Umbilical cord (tissue), 2 donors: ENCODE results near the gene PPM1H. TPM values are rescaled to one million over a fixed set of nuclear protein-coding genes. Genes with fewer than 3 reads are reported as not detected.
A peak's percentile ranks its signal among the peaks of the same experiment; 100 is the strongest.
"Not testable (repeated sequence)": the region's sequence is repeated elsewhere in the genome, so short reads cannot be mapped to it uniquely, and the experiment has no call there.

ENCODE experiments used
- DNase-seq: peaks from one replicate; pipeline ENCODE4 v3.0.0-alpha.2; 2015; ENCODE audit warnings: low spot score
- total RNA-seq: library from RNA; depleted of rRNA; stranded (reverse); fragments of >200 nt; gene quantifications from one replicate; pipeline ENCODE4 v1.2.3, GENCODE V29; 2014; ENCODE audit warnings: low replicate concordance; ENCODE audit not compliant: insufficient read depth

PPM1H gene
- total RNA-seq, 1 donor from 2014 or later, result 1.9 TPM

GRCh38 chr12:62770381-62770780, 164.6 kb downstream of the PPM1H start:
- DNase-seq, result no peak

- DNase-seq, result no peak
Measured at GRCh38 chr12:62769076-62769619, 165.8 kb downstream of the PPM1H start.

GRCh38 chr12:62767946-62768345, 167.0 kb downstream of the PPM1H start:
- DNase-seq, result no peak

- no peak for DNase-seq
Measured at GRCh38 chr12:62767496-62767895, 167.5 kb downstream of the PPM1H start.

GRCh38 chr12:62766496-62766895, 168.5 kb downstream of the PPM1H start:
- DNase-seq, result no peak

GRCh38 chr12:62763861-62764645, 170.9 kb downstream of the PPM1H start:
- no peak for DNase-seq

- DNase-seq, result no peak
Measured at GRCh38 chr12:62763312-62763711, 171.6 kb downstream of the PPM1H start.

- no peak for DNase-seq
Measured at GRCh38 chr12:62762645-62763044, 172.3 kb downstream of the PPM1H start.

GRCh38 chr12:62761658-62762057, 173.3 kb downstream of the PPM1H start:
- DNase-seq, result no peak

- DNase-seq, result peak; percentile 63
Measured at GRCh38 chr12:62760779-62761178, 174.2 kb downstream of the PPM1H start.

GRCh38 chr12:62760341-62760740, 174.6 kb downstream of the PPM1H start:
- not testable (repeated sequence) for DNase-seq

GRCh38 chr12:62758216-62758615, 176.7 kb downstream of the PPM1H start:
- DNase-seq, result no peak

GRCh38 chr12:62757048-62757447, 177.9 kb downstream of the PPM1H start:
- no peak for DNase-seq

- DNase-seq, result no peak
Measured at GRCh38 chr12:62754706-62755105, 180.2 kb downstream of the PPM1H start.

GRCh38 chr12:62751810-62752155, 183.2 kb downstream of the PPM1H start:
- DNase-seq, result no peak

- DNase-seq, result peak; percentile 52
Measured at GRCh38 chr12:62750941-62751809, 183.8 kb downstream of the PPM1H start.

GRCh38 chr12:62749586-62749985, 185.4 kb downstream of the PPM1H start:
- DNase-seq, result no peak

GRCh38 chr12:62748941-62749468, 185.9 kb downstream of the PPM1H start:
- DNase-seq, result no peak

GRCh38 chr12:62744551-62744950, 190.4 kb downstream of the PPM1H start:
- no peak for DNase-seq

GRCh38 chr12:62739266-62740015, 195.5 kb downstream of the PPM1H start:
- DNase-seq, result peak; percentile 62

- DNase-seq, result no peak
Measured at GRCh38 chr12:62738616-62739015, 196.3 kb downstream of the PPM1H start.

GRCh38 chr12:62738105-62738504, 196.8 kb downstream of the PPM1H start:
- DNase-seq, result no peak
